HepG2 (cell line): ENCODE results near the gene TBR1. TPM values are rescaled to one million over a fixed set of nuclear protein-coding genes. Genes with fewer than 3 reads are reported as not detected.

ENCODE experiments used
- ATAC-seq: fragments of 200-7000 bp; cut with Tn5 transposase; 3 replicates; pipeline ENCODE4 v1.9.1; 2020; ENCODE audit warnings: mild to moderate bottlenecking, moderate library complexity
- BruUV-seq: library from RNA; stranded (reverse); fragments of 400-500 nt; replicated peaks from 2 replicates; lab custom pipeline; 2021; lab: Mats Ljungman, UMichigan
- CTCF ChIA-PET: fragments of 300-600 bp; formaldehyde crosslinking; extraction: SDS; loops from one replicate; lab custom pipeline; 2021; ENCODE audit warnings: low total read pairs, inconsistent platforms, low intra/inter-chr PET ratio; lab: Yijun Ruan, JAX
- POLR2A ChIA-PET: fragments of 350-600 bp; sonication (Branson Sonifier 250); formaldehyde crosslinking; loops from one replicate; lab custom pipeline; 2020; ENCODE audit warnings: antibody characterized with exemption, inconsistent platforms; lab: Yijun Ruan, JAX
- DNase-seq: peaks from one replicate; pipeline ENCODE4 v3.0.0-alpha.2; 2015; ENCODE audit warnings: low spot score
- FAIRE-seq: peaks from 3 replicates; lab custom pipeline; 2011; peaks lifted over from hg19 to GRCh38; lab: Jason Lieb, UNC
- H2AFZ ChIP-seq: one replicate; pipeline ENCODE4 v1.6.1; 2011; ENCODE audit warnings: low read length, inconsistent platforms
- H3K27ac ChIP-seq: fragments of 300-600 bp; 3 replicates; pipeline ENCODE4 v1.8.0; 2011; ENCODE audit warnings: mixed run types, mild to moderate bottlenecking, mixed read lengths, low read length, inconsistent platforms; ENCODE audit not compliant: insufficient read depth; ENCODE audit errors: extremely low read length
- H3K27me3 ChIP-seq, 2 experiments: fragments of 200-600 bp in 1 of 2; 2 replicates in 1 of 2; 3 replicates in 1 of 2; pipeline versions ENCODE4 v1.6.0 to v1.8.0; 2011; ENCODE audit warnings: low read length in 2 of 2, mild to moderate bottlenecking in 2 of 2, moderate library complexity in 2 of 2, inconsistent platforms in 1 of 2; ENCODE audit not compliant: insufficient read depth in 2 of 2, control insufficient read depth in 1 of 2
- H3K36me3 ChIP-seq, 2 experiments: fragments of 200-600 bp in 1 of 2; replicated peaks in 1 of 2; 2 replicates in 1 of 2; 3 replicates in 1 of 2; pipeline versions ENCODE4 v1.5.1 to v1.8.0; 2011; ENCODE audit warnings: low read length in 2 of 2, inconsistent platforms in 1 of 2; ENCODE audit not compliant: insufficient read depth in 2 of 2, control insufficient read depth in 1 of 2
- H3K4me1 ChIP-seq: 2 replicates; pipeline ENCODE4 v1.5.1; 2012; ENCODE audit warnings: low read length, inconsistent platforms; ENCODE audit not compliant: insufficient read depth
- H3K4me2 ChIP-seq: 2 replicates; pipeline ENCODE4 v1.6.0; 2011; ENCODE audit warnings: low read depth, low read length, inconsistent platforms
- H3K4me3 ChIP-seq, 3 experiments: fragments of 200-600 bp in 1 of 3; sonication (generic), shearing (Covaris generic) in 1 of 3; replicated peaks in 1 of 3; 2 replicates each; pipeline ENCODE4 v1.5.1; 2011 to 2016; ENCODE audit warnings: low read length in 3 of 3, inconsistent platforms in 2 of 3, low read depth in 2 of 3, mild to moderate bottlenecking in 2 of 3, control low read depth in 1 of 3, mixed read lengths in 1 of 3; ENCODE audit not compliant: insufficient read depth in 1 of 3
- H3K79me2 ChIP-seq: one replicate; pipeline ENCODE4 v1.6.1; 2011; ENCODE audit warnings: low read length, inconsistent platforms; ENCODE audit not compliant: insufficient read depth
- H3K9ac ChIP-seq: 2 replicates; pipeline ENCODE4 v1.6.0; 2011; ENCODE audit warnings: mild to moderate bottlenecking, low read depth, low read length, inconsistent platforms; ENCODE audit not compliant: insufficient read depth
- H3K9me3 ChIP-seq: 2 replicates; pipeline ENCODE4 v1.5.1; 2012; ENCODE audit warnings: mild to moderate bottlenecking, low read length
- H4K20me1 ChIP-seq: 2 replicates; pipeline ENCODE4 v1.6.0; 2011; ENCODE audit warnings: inconsistent platforms, mild to moderate bottlenecking, low read length, moderate library complexity; ENCODE audit not compliant: insufficient read depth
- AKAP8 ChIP-seq: sonication (generic); formaldehyde crosslinking; IDR thresholded peaks from 2 replicates; pipeline ENCODE4 v1.5.1; 2020; ENCODE audit warnings: mild to moderate bottlenecking, missing genetic modification reagents
- BCL6 ChIP-seq: IDR thresholded peaks from 2 replicates; pipeline ENCODE4 v1.6.1; 2016; ENCODE audit warnings: missing genetic modification reagents, missing compliant biosample characterization
- FOXM1 ChIP-seq: sonication (generic); formaldehyde crosslinking; IDR thresholded peaks from 2 replicates; pipeline ENCODE4 v1.5.0; 2020; ENCODE audit warnings: missing genetic modification reagents
- HNRNPLL ChIP-seq: fragments of 200-400 bp; formaldehyde crosslinking; IDR thresholded peaks from 2 replicates; pipeline ENCODE4 v1.6.1; 2017; ENCODE audit warnings: mild to moderate bottlenecking, low read depth, low read length; ENCODE audit not compliant: poor library complexity, severe bottlenecking
- KLF12 ChIP-seq: sonication (generic); formaldehyde crosslinking; IDR thresholded peaks from 2 replicates; pipeline ENCODE4 v1.4.0; 2020; ENCODE audit warnings: missing genetic modification reagents, borderline replicate concordance
- MYNN ChIP-seq: sonication (generic); formaldehyde crosslinking; IDR thresholded peaks from 2 replicates; pipeline ENCODE4 v1.4.0; 2020; ENCODE audit warnings: mild to moderate bottlenecking, low read depth, missing genetic modification reagents
- NFE2 ChIP-seq: sonication (generic); formaldehyde crosslinking; IDR thresholded peaks from 2 replicates; pipeline ENCODE4 v1.4.0; 2020; ENCODE audit warnings: missing genetic modification reagents
- RAD51 ChIP-seq: fragments of 450-650 bp; IDR thresholded peaks from 2 replicates; pipeline ENCODE4 v1.6.1; 2016; ENCODE audit warnings: borderline replicate concordance
- SALL2 ChIP-seq: sonication (generic); formaldehyde crosslinking; IDR thresholded peaks from 2 replicates; pipeline ENCODE4 v1.8.1; 2023; ENCODE audit warnings: mild to moderate bottlenecking, missing genetic modification reagents, inconsistent platforms
- TBP ChIP-seq: sonication (generic); formaldehyde crosslinking; IDR thresholded peaks from 2 replicates; pipeline ENCODE4 v1.5.0; 2020; ENCODE audit warnings: missing genetic modification reagents
- ZBTB7A ChIP-seq: sonication (generic); formaldehyde crosslinking; IDR thresholded peaks from 2 replicates; pipeline ENCODE4 v1.8.0; 2022; ENCODE audit warnings: mild to moderate bottlenecking, missing genetic modification reagents
- ZBTB7B ChIP-seq: sonication (generic); formaldehyde crosslinking; IDR thresholded peaks from 2 replicates; pipeline ENCODE4 v1.4.0; 2020; ENCODE audit warnings: missing genetic modification reagents
- ZMYM3 ChIP-seq: sonication (generic); formaldehyde crosslinking; IDR thresholded peaks from 2 replicates; pipeline ENCODE4 v1.5.1; 2020; ENCODE audit warnings: mild to moderate bottlenecking, missing genetic modification reagents
- ZNF138 ChIP-seq: sonication (generic); formaldehyde crosslinking; IDR thresholded peaks from 2 replicates; pipeline ENCODE4 v1.5.0; 2020; ENCODE audit warnings: mild to moderate bottlenecking, low read depth, missing genetic modification reagents
- WGBS: methylation state at CpG from one replicate; pipeline ENCODE4 v1.1.6; 2017; ENCODE audit warnings: low lambda C conversion rate; 5-methylcytosine and 5-hydroxymethylcytosine counted together
- in situ Hi-C: cut with HindIII; loops from 2 replicates; pipeline ENCODE4 v1.10.0; 2017; ENCODE audit warnings: low pct_unique_long_range_greater_than_20kb; ENCODE audit not compliant: extremely low pct_ligation_motif_present
- intact Hi-C: fragments of 100-400 bp; cut with micrococcal nuclease; formaldehyde crosslinking; loops from one replicate; pipeline ENCODE4 v1.10.0; 2022; ENCODE audit not compliant: unreplicated experiment
- polyA plus RNA-seq, 8 experiments: library from polyadenylated mRNA; depleted of rRNA in 3 of 8; stranded (reverse) in 7 of 8; unstranded in 1 of 8; fragments of >200 nt; fragmentation: Illumina TruSeq in 4 of 8; extraction: Trizol in 4 of 8; gene quantifications; 2 replicates each; pipeline versions ENCODE4 v1.2.1 to v1.2.3, GENCODE V29; 2011 to 2016; ENCODE audit warnings: low read depth in 4 of 8, missing spikeins in 1 of 8, mixed read lengths in 1 of 8; ENCODE audit not compliant: insufficient read depth in 1 of 8
- total RNA-seq, 5 experiments: library from RNA; depleted of rRNA; stranded (reverse); fragments of >200 nt; fragmentation: Illumina TruSeq; extraction: Trizol; gene quantifications; 2 replicates each; pipeline ENCODE4 v1.2.3, GENCODE V29; 2016; ENCODE audit warnings: low read depth in 1 of 5
- TF ChIP-seq, protein P1 (sequence below): IDR thresholded peaks from 2 replicates; pipeline ENCODE4 v1.6.1; 2016; ENCODE audit warnings: missing compliant biosample characterization, missing genetic modification reagents, borderline replicate concordance
- TF ChIP-seq, protein P2 (sequence below): sonication (generic); formaldehyde crosslinking; IDR thresholded peaks from 2 replicates; pipeline ENCODE4 v1.8.1; 2022; ENCODE audit warnings: mild to moderate bottlenecking, missing genetic modification reagents

TBR1 gene
- total and polyA plus RNA-seq, 2 of the 13 experiments (the other 11 are each of a cell fraction or from before 2014, with no cell fraction given), result not detected

DNA sequence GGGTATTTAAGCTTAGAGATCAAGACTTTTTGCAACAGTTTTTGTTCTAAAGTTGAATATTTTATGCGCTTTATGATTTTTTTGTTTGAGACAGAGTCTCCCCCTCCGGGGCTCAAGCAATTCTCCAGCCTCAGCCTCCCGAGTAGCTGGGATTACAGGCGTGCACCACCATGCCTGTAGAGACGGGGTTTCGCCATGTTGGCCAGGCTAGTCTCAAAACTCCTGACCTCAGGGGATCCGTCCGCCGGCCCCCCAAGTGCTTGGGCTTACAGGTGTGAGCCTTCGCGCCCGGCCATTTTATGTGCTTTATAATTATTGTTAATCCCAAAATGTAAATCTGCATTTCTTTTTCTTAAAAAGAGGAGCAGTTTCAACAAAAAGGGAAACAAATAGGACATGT lies 29.0 kb downstream of the TBR1 start:
- in situ Hi-C loops, result no loop called here
- no peaks in the 10 kb centered on the region for H3K36me3 ChIP-seq
- no TSS peak for BruUV-seq
- H3K79me2 ChIP-seq, result no peaks in the 10 kb centered on the region
- WGBS, result 42% methylated on average over 12 of the region's 12 CpGs
- H3K4me3 ChIP-seq, result no peak overlapping the region
- POLR2A ChIA-PET, result no interaction called here
- no peaks in the 10 kb centered on the region for H4K20me1 ChIP-seq
- no peak for FAIRE-seq
- H3K9me3 ChIP-seq, result no peaks in the 10 kb centered on the region
- intact Hi-C loops, result no loop called here
- ATAC-seq, result no peak
- H3K4me2 ChIP-seq, result no peak overlapping the region
- TF ChIP-seq ZMYM3 (CRISPR knock-in tag), result no peak
- TF ChIP-seq SALL2, result no peak
- no peak for TF ChIP-seq FOXM1 (CRISPR knock-in tag)
- no peak for TF ChIP-seq ZBTB7B (CRISPR knock-in tag)
- no peak for TF ChIP-seq AKAP8 (CRISPR knock-in tag)
- TF ChIP-seq BCL6, result no peak
- TF ChIP-seq HNRNPLL, result no peak
- no peak for TF ChIP-seq KLF12 (CRISPR knock-in tag)
- no peak for TF ChIP-seq ZNF138 (CRISPR knock-in tag)
- TF ChIP-seq ZBTB7A (CRISPR knock-in tag), result no peak
- TF ChIP-seq, protein P1, sequence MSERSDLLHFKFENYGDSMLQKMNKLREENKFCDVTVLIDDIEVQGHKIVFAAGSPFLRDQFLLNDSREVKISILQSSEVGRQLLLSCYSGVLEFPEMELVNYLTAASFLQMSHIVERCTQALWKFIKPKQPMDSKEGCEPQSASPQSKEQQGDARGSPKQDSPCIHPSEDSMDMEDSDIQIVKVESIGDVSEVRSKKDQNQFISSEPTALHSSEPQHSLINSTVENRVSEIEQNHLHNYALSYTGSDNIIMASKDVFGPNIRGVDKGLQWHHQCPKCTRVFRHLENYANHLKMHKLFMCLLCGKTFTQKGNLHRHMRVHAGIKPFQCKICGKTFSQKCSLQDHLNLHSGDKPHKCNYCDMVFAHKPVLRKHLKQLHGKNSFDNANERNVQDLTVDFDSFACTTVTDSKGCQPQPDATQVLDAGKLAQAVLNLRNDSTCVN (CRISPR knock-in tag), result no peak
- TF ChIP-seq MYNN, result no peak
- TF ChIP-seq RAD51, result no peak
- no peak for TF ChIP-seq NFE2 (CRISPR knock-in tag)
- TF ChIP-seq TBP (CRISPR knock-in tag), result no peak
- TF ChIP-seq, protein P2, sequence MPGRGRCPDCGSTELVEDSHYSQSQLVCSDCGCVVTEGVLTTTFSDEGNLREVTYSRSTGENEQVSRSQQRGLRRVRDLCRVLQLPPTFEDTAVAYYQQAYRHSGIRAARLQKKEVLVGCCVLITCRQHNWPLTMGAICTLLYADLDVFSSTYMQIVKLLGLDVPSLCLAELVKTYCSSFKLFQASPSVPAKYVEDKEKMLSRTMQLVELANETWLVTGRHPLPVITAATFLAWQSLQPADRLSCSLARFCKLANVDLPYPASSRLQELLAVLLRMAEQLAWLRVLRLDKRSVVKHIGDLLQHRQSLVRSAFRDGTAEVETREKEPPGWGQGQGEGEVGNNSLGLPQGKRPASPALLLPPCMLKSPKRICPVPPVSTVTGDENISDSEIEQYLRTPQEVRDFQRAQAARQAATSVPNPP (CRISPR knock-in tag), result no peak
- no peak overlapping the region for H2AFZ ChIP-seq
- H3K27ac ChIP-seq, result no peak overlapping the region
- H3K4me1 ChIP-seq, result no peaks in the 10 kb centered on the region
- CTCF ChIA-PET, result no interaction called here
- no peak for DNase-seq
- H3K9ac ChIP-seq, result no peak overlapping the region
- H3K27me3 ChIP-seq, result no peaks in the 10 kb centered on the region; a peak in 1 of 5 replicates
